K562 (cell line): ENCODE measurements around the gene ZNF48. TPM values are rescaled to one million over a fixed set of nuclear protein-coding genes. Genes with fewer than 3 reads are reported as not detected.
A peak's percentile ranks its signal among the peaks of the same experiment; 100 is the strongest.

Experiments used
- EGR1 ChIP-seq: fragments of 450-650 bp; conservative IDR thresholded peaks from 2 replicates; pipeline ENCODE4 v1.6.1; 2017; ENCODE audit warnings: mild to moderate bottlenecking
- ELF4 ChIP-seq: fragments of 450-650 bp; formaldehyde crosslinking; IDR thresholded peaks from 2 replicates; pipeline ENCODE4 v1.4.0; 2022; ENCODE audit warnings: missing genetic modification characterization
- GATA2 ChIP-seq: sonication (generic); formaldehyde crosslinking; IDR thresholded peaks from 2 replicates; pipeline ENCODE4 v1.4.0; 2020; ENCODE audit warnings: mild to moderate bottlenecking, missing genetic modification reagents
- MAFG ChIP-seq: fragments of 450-650 bp; conservative IDR thresholded peaks from 2 replicates; pipeline ENCODE4 v1.6.1; 2016; ENCODE audit warnings: missing genetic modification characterization, missing compliant biosample characterization
- MED1 ChIP-seq: sonication (generic); formaldehyde crosslinking; IDR thresholded peaks from 2 replicates; pipeline ENCODE4 v1.8.1; 2023; ENCODE audit warnings: missing genetic modification reagents, borderline replicate concordance
- MIER1 ChIP-seq: fragments of 450-650 bp; IDR thresholded peaks from 2 replicates; pipeline ENCODE4 v1.6.1; 2016; ENCODE audit warnings: antibody characterized with exemption, mild to moderate bottlenecking, low read depth
- NCOA4 ChIP-seq: fragments of 450-650 bp; IDR thresholded peaks from 2 replicates; pipeline ENCODE4 v1.6.1; 2018; ENCODE audit warnings: mild to moderate bottlenecking; ENCODE audit not compliant: partially characterized antibody
- NFRKB ChIP-seq: fragments of 450-650 bp; IDR thresholded peaks from 2 replicates; pipeline ENCODE4 v1.6.1; 2016; ENCODE audit warnings: low read depth
- PCBP1 ChIP-seq: fragments of 200-400 bp; formaldehyde crosslinking; IDR thresholded peaks from 2 replicates; pipeline ENCODE4 v1.6.1; 2018; ENCODE audit warnings: mild to moderate bottlenecking, low read depth, low read length; ENCODE audit not compliant: poor library complexity, severe bottlenecking
- PHF21A ChIP-seq: fragments of 450-650 bp; IDR thresholded peaks from 2 replicates; pipeline ENCODE4 v1.6.1; 2017; ENCODE audit warnings: low read depth, borderline replicate concordance
- PTRF ChIP-seq: fragments of 450-650 bp; IDR thresholded peaks from 2 replicates; pipeline ENCODE4 v1.6.1; 2016; ENCODE audit warnings: mild to moderate bottlenecking, missing genetic modification characterization, missing compliant biosample characterization
- RB1 ChIP-seq: fragments of 450-650 bp; IDR thresholded peaks from 2 replicates; pipeline ENCODE4 v1.6.1; 2017; ENCODE audit warnings: low read depth, mild to moderate bottlenecking
- RBFOX2 ChIP-seq: fragments of 200-400 bp; formaldehyde crosslinking; IDR thresholded peaks from 2 replicates; pipeline ENCODE4 v1.6.1; 2017; ENCODE audit warnings: low read depth, mild to moderate bottlenecking, low read length, moderate library complexity
- SMAD2 ChIP-seq: fragments of 150-350 bp; IDR thresholded peaks from 2 replicates; pipeline ENCODE4 v1.6.1; 2014; ENCODE audit warnings: low read depth, mild to moderate bottlenecking, low read length
- SMAD4 ChIP-seq: fragments of 250-450 bp; sonication (Bioruptor Pico); conservative IDR thresholded peaks from 2 replicates; pipeline ENCODE4 v1.8.0; 2021; ENCODE audit warnings: inconsistent platforms, mild to moderate bottlenecking, moderate library complexity
- STAT5A ChIP-seq: IDR thresholded peaks from 2 replicates; pipeline ENCODE4 v1.6.1; 2012; ENCODE audit warnings: low read length, inconsistent platforms, borderline replicate concordance
- TFAM ChIP-seq: fragments of 250-450 bp; sonication (Bioruptor Pico); conservative IDR thresholded peaks from 2 replicates; pipeline ENCODE4 v1.5.0; 2021; ENCODE audit warnings: mild to moderate bottlenecking, moderate library complexity
- ZNF124 ChIP-seq: sonication (generic); formaldehyde crosslinking; IDR thresholded peaks from 2 replicates; pipeline ENCODE4 v1.8.1; 2022; ENCODE audit warnings: missing genetic modification reagents
- ZNF175 ChIP-seq: fragments of 200-800 bp; sonication (Bioruptor generic); IDR thresholded peaks from 2 replicates; pipeline ENCODE4 v1.6.1; 2016; ENCODE audit warnings: low read depth, mild to moderate bottlenecking, missing genetic modification characterization, missing compliant biosample characterization
- ZNF507 ChIP-seq: conservative IDR thresholded peaks from 2 replicates; pipeline ENCODE4 v1.6.1; 2017; ENCODE audit warnings: missing genetic modification characterization, missing compliant biosample characterization
- ZNF668 ChIP-seq: fragments of 250-450 bp; sonication (Bioruptor Pico); IDR thresholded peaks from 2 replicates; pipeline ENCODE4 v1.8.0; 2022; ENCODE audit warnings: mild to moderate bottlenecking, inconsistent platforms
- ZNF699 ChIP-seq: fragments of 250-450 bp; sonication (Bioruptor Pico); IDR thresholded peaks from 2 replicates; pipeline ENCODE4 v1.8.0; 2021; ENCODE audit warnings: mild to moderate bottlenecking, moderate library complexity; ENCODE audit not compliant: insufficient replicate concordance
- ZNF778 ChIP-seq: fragments of 450-650 bp; formaldehyde crosslinking; IDR thresholded peaks from 2 replicates; pipeline ENCODE4 v1.4.0; 2020; ENCODE audit warnings: mild to moderate bottlenecking, moderate library complexity
- ZNF785 ChIP-seq: fragments of 250-450 bp; sonication (Bioruptor Pico); IDR thresholded peaks from 2 replicates; pipeline ENCODE4 v1.4.0; 2020; ENCODE audit warnings: mild to moderate bottlenecking
- polyA plus RNA-seq, 8 experiments: library from polyadenylated mRNA; depleted of rRNA in 4 of 8; stranded (reverse) in 5 of 8; unstranded in 3 of 8; fragments of >200 nt; fragmentation: Nextera tagmentation in 2 of 8; fragmentation: Illumina TruSeq in 1 of 8; extraction: Ambion mirVana in 2 of 8; extraction: Trizol in 1 of 8; gene quantifications; 2 replicates each; pipeline versions ENCODE4 v1.2.1 to v1.2.3, GENCODE V29; 2011 to 2014; ENCODE audit warnings: inconsistent platforms in 1 of 8, missing spikeins in 1 of 8
- total RNA-seq, 7 experiments: library from RNA; depleted of rRNA in 6 of 7; stranded (reverse); fragments of >200 nt in 6 of 7; fragmentation: Illumina TruSeq in 2 of 7; extraction: Trizol in 2 of 7; gene quantifications; 2 replicates each; pipeline versions ENCODE4 v1.2.1 to v1.2.3, GENCODE V29; 2011 to 2021; ENCODE audit warnings: low replicate concordance in 1 of 7
- TF ChIP-seq, protein P1 (sequence below), 2 experiments: fragments of 200-800 bp in 1 of 2; sonication (Bioruptor generic) in 1 of 2; sonication (generic) in 1 of 2; formaldehyde crosslinking in 1 of 2; IDR thresholded peaks in 1 of 2; conservative IDR thresholded peaks in 1 of 2; 2 replicates each; pipeline versions ENCODE4 v1.5.0 to v1.6.1; 2016 to 2020; ENCODE audit warnings: missing compliant biosample characterization in 1 of 2, missing genetic modification characterization in 1 of 2, missing genetic modification reagents in 1 of 2
- TF ChIP-seq, protein P2 (sequence below): fragments of 450-650 bp; IDR thresholded peaks from 2 replicates; pipeline ENCODE4 v1.6.1; 2016
- TF ChIP-seq, protein P3 (sequence below): sonication (generic); formaldehyde crosslinking; IDR thresholded peaks from 2 replicates; pipeline ENCODE4 v1.4.0; 2020; ENCODE audit warnings: mild to moderate bottlenecking, missing genetic modification reagents

ZNF48 gene
- total and polyA plus RNA-seq, 9 of the 15 experiments (the other 6 are each of a cell fraction or from before 2014, with no cell fraction given) = 0.38 to 11.6 (median 4.7) TPM

DNA sequence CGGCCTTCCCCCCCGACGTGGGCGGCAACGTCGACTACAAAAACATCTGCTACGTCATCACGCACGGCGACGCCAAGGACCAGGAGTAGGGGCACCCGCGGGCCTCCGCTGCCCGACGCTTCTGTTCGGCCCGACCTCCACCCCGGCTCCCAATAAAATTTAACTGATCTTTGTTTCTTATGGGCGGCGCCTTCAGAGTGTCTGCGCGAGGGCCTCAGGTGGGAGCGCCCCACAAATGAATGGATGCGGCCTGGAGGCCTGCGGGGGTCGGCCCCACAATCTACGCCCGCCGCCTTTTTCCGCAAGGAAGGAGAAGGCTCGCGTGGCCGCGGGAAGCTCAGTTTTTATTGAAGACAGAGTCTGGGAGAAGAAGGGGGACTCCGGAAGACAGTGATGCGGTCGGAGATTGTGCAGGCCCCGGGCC lies 17.4 kb upstream of the ZNF48 start (continued):
- TF ChIP-seq ZNF507 (no peak), ELF4 (CRISPR knock-in tag) (no peak), NFRKB (peak; percentile 58), EGR1 (peak; percentile 98), MAFG (tag) (no peak; the same call in 1 of the 2 replicates), ZNF668 (no peak), MIER1 (no peak), RBFOX2 (peak; percentile 96), MED1 (CRISPR knock-in tag) (no peak), ZNF778 (no peak), RB1 (0 out of 2 replicates have a peak, but pooled peaks have one; percentile 19), GATA2 (CRISPR knock-in tag) (peak; percentile 62; the same call in 1 of the 2 replicates), TFAM (CRISPR knock-in tag) (no peak), ZNF785 (no peak), PHF21A (no peak), SMAD2 (no peak), ZNF124 (CRISPR knock-in tag) (no peak), ZNF175 (CRISPR knock-in tag) (peak; percentile 67; the same call in 1 of the 2 replicates), ZNF699 (CRISPR knock-in tag) (no peak), PTRF (no peak), STAT5A (0 out of 2 replicates have a peak, but pooled peaks have one; percentile 6), NCOA4 (no peak), PCBP1 (no peak), SMAD4 (CRISPR knock-in tag) (peak; percentile 88)
- TF ChIP-seq, protein P1, sequence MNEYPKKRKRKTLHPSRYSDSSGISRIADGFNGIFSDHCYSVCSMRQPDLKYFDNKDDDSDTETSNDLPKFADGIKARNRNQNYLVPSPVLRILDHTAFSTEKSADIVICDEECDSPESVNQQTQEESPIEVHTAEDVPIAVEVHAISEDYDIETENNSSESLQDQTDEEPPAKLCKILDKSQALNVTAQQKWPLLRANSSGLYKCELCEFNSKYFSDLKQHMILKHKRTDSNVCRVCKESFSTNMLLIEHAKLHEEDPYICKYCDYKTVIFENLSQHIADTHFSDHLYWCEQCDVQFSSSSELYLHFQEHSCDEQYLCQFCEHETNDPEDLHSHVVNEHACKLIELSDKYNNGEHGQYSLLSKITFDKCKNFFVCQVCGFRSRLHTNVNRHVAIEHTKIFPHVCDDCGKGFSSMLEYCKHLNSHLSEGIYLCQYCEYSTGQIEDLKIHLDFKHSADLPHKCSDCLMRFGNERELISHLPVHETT (CRISPR knock-in tag; conservative IDR thresholded peaks at IDR 0.05 in 1 of 2, IDR thresholded peaks at IDR 0.05 in 1 of 2) = 0 out of 4 replicates have a peak, but pooled peaks of 1 of the 2 experiments have one; percentile 44
- TF ChIP-seq, protein P2, sequence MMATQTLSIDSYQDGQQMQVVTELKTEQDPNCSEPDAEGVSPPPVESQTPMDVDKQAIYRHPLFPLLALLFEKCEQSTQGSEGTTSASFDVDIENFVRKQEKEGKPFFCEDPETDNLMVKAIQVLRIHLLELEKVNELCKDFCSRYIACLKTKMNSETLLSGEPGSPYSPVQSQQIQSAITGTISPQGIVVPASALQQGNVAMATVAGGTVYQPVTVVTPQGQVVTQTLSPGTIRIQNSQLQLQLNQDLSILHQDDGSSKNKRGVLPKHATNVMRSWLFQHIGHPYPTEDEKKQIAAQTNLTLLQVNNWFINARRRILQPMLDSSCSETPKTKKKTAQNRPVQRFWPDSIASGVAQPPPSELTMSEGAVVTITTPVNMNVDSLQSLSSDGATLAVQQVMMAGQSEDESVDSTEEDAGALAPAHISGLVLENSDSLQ = peak; percentile 45
- TF ChIP-seq, protein P3, sequence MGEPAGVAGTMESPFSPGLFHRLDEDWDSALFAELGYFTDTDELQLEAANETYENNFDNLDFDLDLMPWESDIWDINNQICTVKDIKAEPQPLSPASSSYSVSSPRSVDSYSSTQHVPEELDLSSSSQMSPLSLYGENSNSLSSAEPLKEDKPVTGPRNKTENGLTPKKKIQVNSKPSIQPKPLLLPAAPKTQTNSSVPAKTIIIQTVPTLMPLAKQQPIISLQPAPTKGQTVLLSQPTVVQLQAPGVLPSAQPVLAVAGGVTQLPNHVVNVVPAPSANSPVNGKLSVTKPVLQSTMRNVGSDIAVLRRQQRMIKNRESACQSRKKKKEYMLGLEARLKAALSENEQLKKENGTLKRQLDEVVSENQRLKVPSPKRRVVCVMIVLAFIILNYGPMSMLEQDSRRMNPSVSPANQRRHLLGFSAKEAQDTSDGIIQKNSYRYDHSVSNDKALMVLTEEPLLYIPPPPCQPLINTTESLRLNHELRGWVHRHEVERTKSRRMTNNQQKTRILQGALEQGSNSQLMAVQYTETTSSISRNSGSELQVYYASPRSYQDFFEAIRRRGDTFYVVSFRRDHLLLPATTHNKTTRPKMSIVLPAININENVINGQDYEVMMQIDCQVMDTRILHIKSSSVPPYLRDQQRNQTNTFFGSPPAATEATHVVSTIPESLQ = no peak
